Vagina (tissue), 2 donors: ENCODE data around the gene ZNF862. TPM values are rescaled to one million over a fixed set of nuclear protein-coding genes. Genes with fewer than 3 reads are reported as not detected.

ENCODE experiments used
- DNase-seq, 2 donors: peaks; one replicate each; pipeline ENCODE4 v3.0.0-alpha.2; 2017; ENCODE audit errors: extremely low spot score in 2 of 2
- H3K27ac ChIP-seq: fragments of 200-600 bp; sonication (generic); one replicate; pipeline ENCODE4 v1.5.1; 2019
- H3K27me3 ChIP-seq: fragments of 200-600 bp; sonication (generic); one replicate; pipeline ENCODE4 v1.5.1; 2019
- H3K36me3 ChIP-seq, 2 donors: fragments of 200-600 bp; sonication (generic); one replicate each; pipeline ENCODE4 v1.5.1; 2017 to 2019
- H3K4me1 ChIP-seq: fragments of 200-600 bp; sonication (generic); one replicate; pipeline ENCODE4 v1.5.1; 2019
- H3K4me3 ChIP-seq, 2 donors: fragments of 200-600 bp; sonication (generic); 1 replicate in 1 of 2; 2 replicates in 1 of 2; pipeline ENCODE4 v1.5.1; 2016 to 2019
- H3K9me3 ChIP-seq: fragments of 200-600 bp; sonication (generic); one replicate; pipeline ENCODE4 v1.5.1; 2019
- POLR2A ChIP-seq, 2 donors: fragments of 450-650 bp; IDR thresholded peaks; one replicate each; pipeline ENCODE4 v1.6.1; 2017; ENCODE audit warnings: antibody characterized with exemption in 2 of 2, mild to moderate bottlenecking in 2 of 2, moderate library complexity in 2 of 2
- POLR2AphosphoS5 ChIP-seq, 2 donors: sonication (generic); formaldehyde crosslinking; IDR thresholded peaks; one replicate each; pipeline ENCODE4 v1.9.0; 2017; ENCODE audit warnings: antibody characterized with exemption in 2 of 2, mild to moderate bottlenecking in 2 of 2, low read depth in 1 of 2; ENCODE audit not compliant: insufficient read depth in 1 of 2
- intact Hi-C: fragments of 100-400 bp; cut with DNase I; formaldehyde crosslinking; loops from one replicate; pipeline ENCODE4 v1.15.1; 2023
- total RNA-seq: library from RNA; depleted of rRNA; stranded (reverse); fragments of >200 nt; gene quantifications from one replicate; pipeline ENCODE4 v1.2.3, GENCODE V29; 2016
- TF ChIP-seq, protein P1 (sequence below), 3 experiments: fragments of 450-650 bp in 2 of 3; fragments of 200-600 bp in 1 of 3; sonication (generic) in 1 of 3; IDR thresholded peaks; one replicate each; pipeline ENCODE4 v1.5.1; 2017 to 2019; ENCODE audit warnings: antibody characterized with exemption in 3 of 3, mild to moderate bottlenecking in 2 of 3, moderate library complexity in 2 of 3

Gene ZNF862
- total RNA-seq, 1 donor from 2014 or later = 21.1 TPM

DNA sequence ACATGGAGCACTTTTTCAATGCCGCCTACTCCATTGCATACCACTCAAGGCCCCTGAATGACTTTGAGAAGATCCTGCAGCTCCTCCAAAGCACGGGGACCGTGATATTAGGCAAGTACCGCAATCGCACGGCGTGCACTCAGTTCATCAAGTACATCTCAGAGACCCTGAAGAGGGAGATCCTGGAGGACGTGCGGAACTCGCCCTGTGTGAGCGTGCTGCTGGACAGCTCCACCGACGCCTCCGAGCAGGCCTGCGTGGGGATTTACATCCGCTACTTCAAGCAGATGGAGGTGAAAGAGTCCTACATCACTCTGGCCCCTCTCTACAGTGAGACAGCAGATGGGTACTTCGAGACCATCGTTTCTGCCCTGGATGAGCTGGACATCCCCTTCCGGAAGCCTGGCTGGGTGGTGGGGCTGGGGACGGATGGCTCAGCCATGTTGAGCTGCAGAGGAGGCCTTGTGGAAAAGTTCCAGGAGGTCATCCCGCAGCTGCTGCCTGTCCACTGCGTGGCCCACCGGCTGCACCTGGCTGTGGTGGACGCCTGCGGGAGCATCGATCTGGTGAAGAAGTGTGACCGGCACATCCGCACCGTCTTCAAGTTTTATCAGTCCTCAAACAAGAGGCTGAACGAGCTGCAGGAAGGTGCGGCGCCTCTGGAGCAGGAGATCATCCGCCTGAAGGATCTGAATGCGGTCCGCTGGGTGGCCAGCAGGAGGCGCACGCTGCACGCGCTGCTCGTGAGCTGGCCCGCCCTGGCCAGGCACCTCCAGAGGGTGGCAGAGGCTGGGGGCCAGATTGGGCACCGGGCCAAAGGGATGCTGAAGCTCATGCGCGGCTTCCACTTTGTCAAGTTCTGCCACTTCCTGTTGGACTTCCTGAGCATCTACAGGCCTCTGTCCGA is 22.9 kb downstream of the ZNF862 start:
- Histone ChIP-seq H3K4me1 (no peaks in the 10 kb centered on the region), H3K36me3 (peaks cover 0 to 36% of the 10 kb centered on the region in 2 donors), H3K27me3 (no peaks in the 10 kb centered on the region), H3K9me3 (no peaks in the 10 kb centered on the region), H3K4me3 (no peak overlapping the region), H3K27ac (no peak overlapping the region)
- intact Hi-C loops = no loop called here
- TF ChIP-seq, protein P1, sequence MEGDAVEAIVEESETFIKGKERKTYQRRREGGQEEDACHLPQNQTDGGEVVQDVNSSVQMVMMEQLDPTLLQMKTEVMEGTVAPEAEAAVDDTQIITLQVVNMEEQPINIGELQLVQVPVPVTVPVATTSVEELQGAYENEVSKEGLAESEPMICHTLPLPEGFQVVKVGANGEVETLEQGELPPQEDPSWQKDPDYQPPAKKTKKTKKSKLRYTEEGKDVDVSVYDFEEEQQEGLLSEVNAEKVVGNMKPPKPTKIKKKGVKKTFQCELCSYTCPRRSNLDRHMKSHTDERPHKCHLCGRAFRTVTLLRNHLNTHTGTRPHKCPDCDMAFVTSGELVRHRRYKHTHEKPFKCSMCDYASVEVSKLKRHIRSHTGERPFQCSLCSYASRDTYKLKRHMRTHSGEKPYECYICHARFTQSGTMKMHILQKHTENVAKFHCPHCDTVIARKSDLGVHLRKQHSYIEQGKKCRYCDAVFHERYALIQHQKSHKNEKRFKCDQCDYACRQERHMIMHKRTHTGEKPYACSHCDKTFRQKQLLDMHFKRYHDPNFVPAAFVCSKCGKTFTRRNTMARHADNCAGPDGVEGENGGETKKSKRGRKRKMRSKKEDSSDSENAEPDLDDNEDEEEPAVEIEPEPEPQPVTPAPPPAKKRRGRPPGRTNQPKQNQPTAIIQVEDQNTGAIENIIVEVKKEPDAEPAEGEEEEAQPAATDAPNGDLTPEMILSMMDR (IDR thresholded peaks at IDR 0.05) = no peak
- TF ChIP-seq POLR2AphosphoS5 (IDR thresholded peaks at IDR 0.05; ENCODE audit: insufficient read depth in 1 of 2, low read depth in 1 of 2) (no peak), POLR2A (IDR thresholded peaks at IDR 0.05) (no peak)
- DNase-seq = no peak

DNA sequence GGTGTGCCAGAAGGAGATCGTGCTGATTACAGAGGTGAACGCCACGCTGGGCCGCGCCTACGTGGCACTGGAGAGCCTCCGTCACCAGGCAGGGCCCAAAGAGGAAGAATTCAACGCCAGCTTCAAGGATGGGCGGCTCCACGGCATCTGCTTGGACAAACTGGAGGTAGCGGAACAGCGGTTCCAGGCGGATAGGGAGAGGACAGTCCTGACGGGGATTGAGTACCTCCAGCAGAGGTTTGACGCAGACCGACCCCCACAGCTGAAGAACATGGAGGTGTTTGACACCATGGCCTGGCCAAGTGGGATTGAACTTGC is 23.5 kb downstream of the ZNF862 start:
- Histone ChIP-seq H3K4me1 (no peaks in the 10 kb centered on the region), H3K27ac (no peak overlapping the region), H3K36me3 (peaks cover 0 to 36% of the 10 kb centered on the region in 2 donors)

DNA sequence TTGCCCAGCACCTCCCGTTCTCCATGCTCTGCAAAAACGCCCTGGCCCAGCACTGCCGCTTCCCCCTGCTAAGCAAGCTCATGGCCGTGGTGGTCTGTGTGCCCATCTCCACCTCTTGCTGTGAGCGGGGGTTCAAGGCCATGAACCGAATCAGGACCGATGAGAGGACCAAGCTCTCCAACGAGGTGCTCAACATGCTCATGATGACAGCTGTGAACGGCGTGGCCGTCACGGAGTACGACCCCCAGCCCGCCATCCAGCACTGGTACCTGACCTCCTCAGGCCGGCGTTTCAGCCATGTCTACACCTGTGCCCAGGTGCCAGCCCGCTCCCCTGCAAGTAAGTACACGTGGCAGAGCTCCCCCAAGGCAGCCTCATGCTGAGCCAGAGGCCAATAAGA is 24.0 kb downstream of the ZNF862 start:
- H3K4me1 ChIP-seq = no peaks in the 10 kb centered on the region
- H3K36me3 ChIP-seq = peaks cover 0 to 36% of the 10 kb centered on the region in 2 donors
- no peak for DNase-seq
- H3K9me3 ChIP-seq = no peaks in the 10 kb centered on the region
- H3K27ac ChIP-seq = no peak overlapping the region
- TF ChIP-seq, protein P1 (IDR thresholded peaks at IDR 0.05) = no peak
- TF ChIP-seq POLR2A (IDR thresholded peaks at IDR 0.05) = no peak
- TF ChIP-seq POLR2AphosphoS5 (IDR thresholded peaks at IDR 0.05; ENCODE audit: insufficient read depth in 1 of 2, low read depth in 1 of 2) = no peak
- no peaks in the 10 kb centered on the region for H3K27me3 ChIP-seq
- no peak overlapping the region for H3K4me3 ChIP-seq
- intact Hi-C loops = no loop called here

More for the DNA sequence above, 23.5 kb downstream of the ZNF862 start:
- no peak overlapping the region for H3K4me3 ChIP-seq
- intact Hi-C loops = no loop called here
- TF ChIP-seq POLR2AphosphoS5 (IDR thresholded peaks at IDR 0.05; ENCODE audit: insufficient read depth in 1 of 2, low read depth in 1 of 2) = no peak
- TF ChIP-seq, protein P1 (IDR thresholded peaks at IDR 0.05) = no peak
- no peak for DNase-seq
- H3K9me3 ChIP-seq = no peaks in the 10 kb centered on the region
- no peaks in the 10 kb centered on the region for H3K27me3 ChIP-seq

DNA sequence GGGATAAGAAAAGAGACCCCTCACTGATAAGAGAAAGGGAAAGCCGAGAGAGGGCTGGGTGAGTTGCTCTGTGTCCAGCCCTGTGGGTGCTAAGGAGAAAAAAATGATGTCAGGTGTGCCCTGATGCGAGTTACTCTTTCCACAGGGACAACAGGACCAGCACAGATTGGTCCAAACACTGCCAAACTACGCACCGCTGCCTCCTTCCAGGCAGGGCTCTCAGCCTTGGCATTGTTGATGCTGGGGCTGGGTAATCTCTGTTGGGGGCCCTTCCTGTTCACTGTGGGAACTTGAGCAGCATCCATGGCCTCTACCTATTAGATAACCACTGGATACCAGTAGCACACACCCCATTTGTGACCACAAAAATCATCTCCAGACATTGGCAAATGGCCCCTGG is 25.3 kb downstream of the ZNF862 start:
- Histone ChIP-seq H3K36me3 (peaks cover 0 to 36% of the 10 kb centered on the region in 2 donors), H3K9me3 (no peaks in the 10 kb centered on the region)

More for the DNA sequence above, 25.3 kb downstream of the ZNF862 start:
- intact Hi-C loops = no loop called here
- H3K4me3 ChIP-seq = no peak overlapping the region
- DNase-seq = no peak
- H3K27me3 ChIP-seq = no peaks in the 10 kb centered on the region
- TF ChIP-seq POLR2A (IDR thresholded peaks at IDR 0.05) (no peak), POLR2AphosphoS5 (IDR thresholded peaks at IDR 0.05; ENCODE audit: insufficient read depth in 1 of 2, low read depth in 1 of 2) (no peak)
- TF ChIP-seq, protein P1 (IDR thresholded peaks at IDR 0.05) = no peak
- no peaks in the 10 kb centered on the region for H3K4me1 ChIP-seq
- H3K27ac ChIP-seq = no peak overlapping the region
